Right hindlimb (tissue), 1 donor: ENCODE data around the gene PSMB11.

Experiments
- DNase-seq: peaks from one replicate; pipeline ENCODE4 v3.0.0-alpha.2; 2018

Gene PSMB11

GRCh38 chr14:23015618-23016017 lies 26.4 kb upstream of the PSMB11 start:
- no peak for DNase-seq

- DNase-seq: no peak
Observed at GRCh38 chr14:23017091-23017490, 24.9 kb upstream of the PSMB11 start.

- DNase-seq: no peak
Observed at GRCh38 chr14:23018107-23018506, 23.9 kb upstream of the PSMB11 start.

GRCh38 chr14:23020143-23021128 lies 21.6 kb upstream of the PSMB11 start:
- no peak for DNase-seq

- DNase-seq: no peak
Observed at GRCh38 chr14:23021434-23021833, 20.6 kb upstream of the PSMB11 start.

- DNase-seq: no peak
Observed at GRCh38 chr14:23021889-23022442, 20.0 kb upstream of the PSMB11 start.

- DNase-seq: no peak
Observed at GRCh38 chr14:23023022-23023794, 18.8 kb upstream of the PSMB11 start.

- DNase-seq: no peak
Observed at GRCh38 chr14:23023795-23024152, 18.2 kb upstream of the PSMB11 start.

- DNase-seq: no peak
Observed at GRCh38 chr14:23024612-23025075, 17.4 kb upstream of the PSMB11 start.

- DNase-seq: no peak
Observed at GRCh38 chr14:23025151-23025814, 16.7 kb upstream of the PSMB11 start.

- DNase-seq: no peak
Observed at GRCh38 chr14:23028799-23029198, 13.2 kb upstream of the PSMB11 start.

GRCh38 chr14:23030936-23031335 lies 11.1 kb upstream of the PSMB11 start:
- no peak for DNase-seq

GRCh38 chr14:23033251-23033727 lies 8.7 kb upstream of the PSMB11 start:
- DNase-seq: no peak

GRCh38 chr14:23033801-23034497 lies 8.1 kb upstream of the PSMB11 start:
- no peak for DNase-seq

- peak; percentile 93 for DNase-seq
Observed at GRCh38 chr14:23034498-23035302, 7.3 kb upstream of the PSMB11 start, which contains the start of gene PSMB5. Gene PSMB5, minus strand, starts transcription at chr14:23034900. Its CDS starts 19 bp downstream, at chr14:23034881.

GRCh38 chr14:23035303-23036144 lies 6.5 kb upstream of the PSMB11 start:
- no peak for DNase-seq

- DNase-seq: no peak
Observed at GRCh38 chr14:23040100-23040499, 1.9 kb upstream of the PSMB11 start.

GRCh38 chr14:23041729-23042128 lies 283 bp upstream of the PSMB11 start:
- no peak for DNase-seq

- DNase-seq: no peak
Observed at GRCh38 chr14:23043145-23043544, 1.1 kb downstream of the PSMB11 start.

GRCh38 chr14:23043754-23044153 lies 1.7 kb downstream of the PSMB11 start:
- DNase-seq: no peak
